Panc1 (cell line): Measurements from ENCODE around the gene ALPP. TPM values are rescaled to one million over a fixed set of nuclear protein-coding genes. Genes with fewer than 3 reads are reported as not detected.

ENCODE experiments used
- ATAC-seq: fragments of 200-7000 bp; cut with Tn5 transposase; 2 replicates; pipeline ENCODE4 v1.9.1; 2020; ENCODE audit warnings: mild to moderate bottlenecking, moderate library complexity
- BruUV-seq: library from RNA; stranded (reverse); fragments of 400-500 nt; replicated peaks from 2 replicates; lab custom pipeline; 2021; lab: Mats Ljungman, UMichigan
- CTCF ChIA-PET: fragments of 300-600 bp; sonication (Branson Sonifier 250); formaldehyde crosslinking; loops from one replicate; lab custom pipeline; 2022; ENCODE audit warnings: antibody characterized with exemption; lab: Charles Lee
- POLR2A ChIA-PET: fragments of 300-600 bp; sonication (Branson Sonifier 250); formaldehyde crosslinking; loops from one replicate; lab custom pipeline; 2022; ENCODE audit warnings: antibody characterized with exemption; lab: Charles Lee
- DNase-seq: peaks from one replicate; pipeline ENCODE4 v3.0.0-alpha.2; 2010; ENCODE audit warnings: low read depth, low spot score
- H3K27ac ChIP-seq: 2 replicates; pipeline ENCODE4 v1.5.1; 2011; ENCODE audit warnings: mild to moderate bottlenecking, low read length, inconsistent platforms
- H3K27me3 ChIP-seq: fragments of 200-500 bp; sonication (Bioruptor generic); 2 replicates; pipeline ENCODE4 v1.6.0; 2014; ENCODE audit warnings: low read length, inconsistent platforms; ENCODE audit not compliant: control insufficient read depth, insufficient read depth
- H3K36me3 ChIP-seq: fragments of 200-500 bp; sonication (Bioruptor generic); 2 replicates; pipeline ENCODE4 v1.5.1; 2014; ENCODE audit warnings: inconsistent platforms, mild to moderate bottlenecking, low read length, moderate library complexity; ENCODE audit not compliant: control insufficient read depth, insufficient read depth
- H3K4me1 ChIP-seq: 2 replicates; pipeline ENCODE4 v1.5.1; 2011; ENCODE audit warnings: inconsistent platforms, mild to moderate bottlenecking, low read length, moderate library complexity; ENCODE audit not compliant: control insufficient read depth, insufficient read depth
- H3K4me3 ChIP-seq, 2 experiments: 2 replicates each; pipeline ENCODE4 v1.5.1; 2011 to 2012; ENCODE audit warnings: low read depth in 2 of 2, low read length in 2 of 2, mild to moderate bottlenecking in 2 of 2, inconsistent platforms in 1 of 2, moderate library complexity in 1 of 2
- H3K9me3 ChIP-seq: fragments of 200-500 bp; sonication (Bioruptor generic); 2 replicates; pipeline ENCODE4 v1.5.1; 2014; ENCODE audit warnings: low read depth, mild to moderate bottlenecking, inconsistent platforms, low read length, moderate library complexity; ENCODE audit not compliant: control insufficient read depth, insufficient read depth
- CTCF ChIP-seq: fragments of 450-650 bp; IDR thresholded peaks from 2 replicates; pipeline ENCODE4 v1.5.1; 2017; ENCODE audit warnings: mild to moderate bottlenecking
- POLR2AphosphoS5 ChIP-seq: IDR thresholded peaks from 2 replicates; pipeline ENCODE4 v1.6.1; 2012; ENCODE audit warnings: mild to moderate bottlenecking, low read depth, low read length, moderate library complexity
- REST ChIP-seq, 2 experiments: IDR thresholded peaks; 2 replicates each; pipeline ENCODE4 v1.6.1; 2011 to 2012; ENCODE audit warnings: low read depth in 2 of 2, control low read depth in 1 of 2, low read length in 1 of 2, mild to moderate bottlenecking in 1 of 2, moderate library complexity in 1 of 2; ENCODE audit not compliant: insufficient read depth in 1 of 2
- SIN3A ChIP-seq: IDR thresholded peaks from 2 replicates; pipeline ENCODE4 v1.6.1; 2012; ENCODE audit warnings: low read depth, mild to moderate bottlenecking, low read length, moderate library complexity, borderline replicate concordance; ENCODE audit not compliant: insufficient read depth
- TCF7L2 ChIP-seq: IDR thresholded peaks from 2 replicates; pipeline ENCODE4 v1.6.1; 2011; ENCODE audit warnings: mild to moderate bottlenecking, low read depth, low read length, inconsistent platforms
- in situ Hi-C: cut with HindIII; loops from 2 replicates; pipeline ENCODE4 v1.10.0; 2016; ENCODE audit warnings: low sequenced_read_pairs, low pct_unique_long_range_greater_than_20kb
- intact Hi-C: fragments of 100-400 bp; cut with micrococcal nuclease; formaldehyde crosslinking; loops from one replicate; pipeline ENCODE4 v1.10.0; 2022; ENCODE audit not compliant: unreplicated experiment
- total RNA-seq: library from RNA; stranded (reverse); gene quantifications from one replicate; pipeline ENCODE4 v1.2.1, GENCODE V29; 2021; ENCODE audit not compliant: unreplicated experiment

The ALPP gene
- total RNA-seq, 1 experiment from 2014 or later: 7.3 TPM

- Histone ChIP-seq H3K27ac (no peak overlapping the region), H3K4me1 (no peaks in the 10 kb centered on the region; the same call in 1 of the 2 replicates), H3K36me3 (no peaks in the 10 kb centered on the region), H3K9me3 (no peaks in the 10 kb centered on the region), H3K27me3 (no peaks in the 10 kb centered on the region), H3K4me3 (no peak overlapping the region)
- ChIA-PET CTCF (no interaction called here), POLR2A (no interaction called here)
- no peak for TF ChIP-seq TCF7L2
- DNase-seq (no peak), ATAC-seq (no peak)
- in situ Hi-C loops: no loop called here
- intact Hi-C loops: loop anchor here (5.0 kb wide), 1 partner anchor 99 kb away; no protein-coding TSS in a partner anchor
- no TSS peak for BruUV-seq
These were observed 39.8 kb upstream of the ALPP start for GRCh38 chr2:232338759-232339106.

- ChIA-PET CTCF (no interaction called here), POLR2A (no interaction called here)
- Histone ChIP-seq H3K27me3 (no peaks in the 10 kb centered on the region), H3K36me3 (no peaks in the 10 kb centered on the region), H3K4me1 (no peaks in the 10 kb centered on the region; the same call in 1 of the 2 replicates), H3K9me3 (no peaks in the 10 kb centered on the region), H3K27ac (no peak overlapping the region), H3K4me3 (no peak overlapping the region)
- BruUV-seq: no TSS peak
- ATAC-seq (no peak), DNase-seq (no peak)
- intact Hi-C loops (loop anchor here (5.0 to 10.0 kb wide), 2 partner anchors 98 to 185 kb away; partner anchors contain the start of genes CHRND and PRSS56), in situ Hi-C loops (no loop called here)
- TF ChIP-seq POLR2AphosphoS5 (no peak), TCF7L2 (no peak), SIN3A (no peak), REST (IDR thresholded peaks at IDR 0.05; ENCODE audit: insufficient read depth in 1 of 2, low read depth in 2 of 2, low read length in 1 of 2) (no peak), CTCF (no peak; the same call in 1 of the 2 replicates)
These were observed 39.1 kb upstream of the ALPP start for GRCh38 chr2:232339121-232340081.
